HG02870 (cell line): ENCODE results near the gene PBOV1.
"Not testable (repeated sequence)": the region's sequence is repeated elsewhere in the genome, so short reads cannot be mapped to it uniquely, and the experiment has no call there.

Experiments used
- ATAC-seq: cut with Tn5 transposase; IDR thresholded peaks from one replicate; pipeline ENCODE4 v1.9.1; 2021; ENCODE audit warnings: mild to moderate bottlenecking, moderate library complexity; ENCODE audit not compliant: unreplicated experiment

PBOV1 gene

GRCh38 chr6:138238368-138238767 lies 20.1 kb upstream of the PBOV1 start:
- ATAC-seq: no peak

DNA sequence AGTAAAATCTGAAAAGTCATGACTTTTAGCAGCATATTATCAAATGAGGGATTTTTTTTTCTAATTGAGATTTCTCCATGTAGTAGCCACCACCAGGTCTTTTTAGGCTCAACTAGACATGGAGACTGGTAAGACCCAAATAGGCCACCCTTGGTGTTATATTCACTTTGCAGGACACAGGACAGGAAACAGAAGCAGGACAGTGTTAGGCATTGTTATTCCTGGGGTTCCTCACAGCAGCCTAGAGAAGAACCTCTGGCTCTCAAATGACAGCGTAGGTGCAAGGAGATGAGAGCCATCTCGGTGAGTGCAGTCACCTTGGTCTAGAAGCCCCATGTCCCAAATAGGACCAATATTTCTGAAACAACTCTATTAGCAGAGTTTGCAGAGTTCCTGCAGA lies 19.2 kb upstream of the PBOV1 start:
- ATAC-seq: no peak

GRCh38 chr6:138235693-138236092 lies 17.4 kb upstream of the PBOV1 start:
- no peak for ATAC-seq

GRCh38 chr6:138235205-138235604 lies 16.9 kb upstream of the PBOV1 start:
- ATAC-seq: no peak

GRCh38 chr6:138234363-138234762 lies 16.1 kb upstream of the PBOV1 start:
- ATAC-seq: no peak

DNA sequence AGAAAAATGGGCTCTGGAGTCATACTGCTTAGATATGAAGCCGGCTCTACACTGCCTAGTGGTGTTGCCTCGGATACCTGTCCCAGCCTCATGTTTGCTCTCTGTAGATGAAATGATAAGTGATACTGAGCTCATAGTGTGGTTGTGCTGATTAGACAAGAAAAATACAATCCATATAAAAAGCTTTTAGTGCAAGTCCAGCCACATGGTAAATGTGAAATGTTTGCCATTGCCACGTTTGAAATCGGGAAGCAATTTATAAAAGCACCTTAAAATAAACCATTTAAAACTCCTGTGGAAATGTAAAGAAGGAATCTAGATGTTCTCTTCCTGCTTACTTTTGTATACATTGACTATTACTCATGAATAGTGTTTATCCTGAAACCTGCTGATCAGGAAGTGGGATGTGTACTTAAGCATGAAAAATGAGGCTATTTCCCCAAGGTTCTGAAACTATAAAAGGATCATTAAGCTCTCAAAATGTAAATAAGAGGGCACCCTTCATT lies 13.1 kb upstream of the PBOV1 start:
- no peak for ATAC-seq

DNA sequence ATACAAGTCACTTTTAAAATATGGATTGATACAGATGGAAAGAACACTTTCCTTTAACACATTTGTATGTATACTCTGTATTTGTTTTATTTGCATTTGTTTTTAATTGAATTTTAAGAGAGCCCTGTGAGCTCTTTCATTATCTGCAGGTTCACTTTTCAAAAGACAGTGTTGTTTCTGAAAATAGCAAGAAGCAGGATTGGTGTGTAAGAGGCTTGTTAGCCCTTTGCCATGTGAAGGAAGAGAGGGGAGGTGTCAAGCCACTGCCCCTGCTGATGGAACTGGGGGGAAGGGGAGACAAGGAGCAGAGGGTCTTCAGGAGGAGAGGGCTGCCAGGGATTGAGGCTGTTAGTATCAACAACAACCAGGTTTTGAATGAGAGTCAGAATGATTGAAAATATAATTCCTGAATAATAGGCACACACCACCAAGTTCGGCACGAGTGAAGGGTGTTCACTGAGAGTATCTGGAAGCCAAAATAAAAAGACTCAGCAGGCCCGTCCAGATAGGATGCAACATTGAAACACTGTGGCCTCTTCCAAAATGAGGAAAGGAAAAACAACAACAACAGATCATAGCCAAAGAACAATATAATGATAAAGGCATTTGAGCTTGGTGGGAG lies 12.6 kb upstream of the PBOV1 start:
- ATAC-seq: no peak

GRCh38 chr6:138230221-138230620 lies 11.9 kb upstream of the PBOV1 start:
- no peak for ATAC-seq

- no peak for ATAC-seq
Observed at GRCh38 chr6:138229663-138230179, 11.4 kb upstream of the PBOV1 start.

- no peak for ATAC-seq
Observed at GRCh38 chr6:138229072-138229471, 10.8 kb upstream of the PBOV1 start.

DNA sequence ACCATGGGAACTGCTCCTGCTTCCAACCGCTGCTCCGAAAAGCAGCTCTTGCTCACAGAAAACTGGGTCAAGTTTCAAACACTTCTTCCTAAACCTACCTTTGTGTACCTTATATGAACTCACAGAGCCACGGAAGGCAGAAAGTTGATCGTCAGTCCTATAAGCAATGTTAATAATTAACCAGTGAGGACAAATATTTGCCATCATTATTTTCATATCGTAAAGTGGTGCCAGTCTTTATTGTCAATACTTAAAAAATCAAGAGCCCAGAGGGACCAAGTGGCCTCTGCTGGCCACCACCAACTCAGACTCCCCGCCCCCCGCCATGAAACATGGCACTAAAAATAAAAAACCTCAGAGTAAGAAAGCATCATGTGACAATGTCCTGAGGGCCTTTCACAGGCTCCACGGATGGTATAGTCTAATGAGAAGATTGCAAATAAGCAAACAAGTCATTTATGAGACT lies 9.1 kb upstream of the PBOV1 start:
- no peak for ATAC-seq

DNA sequence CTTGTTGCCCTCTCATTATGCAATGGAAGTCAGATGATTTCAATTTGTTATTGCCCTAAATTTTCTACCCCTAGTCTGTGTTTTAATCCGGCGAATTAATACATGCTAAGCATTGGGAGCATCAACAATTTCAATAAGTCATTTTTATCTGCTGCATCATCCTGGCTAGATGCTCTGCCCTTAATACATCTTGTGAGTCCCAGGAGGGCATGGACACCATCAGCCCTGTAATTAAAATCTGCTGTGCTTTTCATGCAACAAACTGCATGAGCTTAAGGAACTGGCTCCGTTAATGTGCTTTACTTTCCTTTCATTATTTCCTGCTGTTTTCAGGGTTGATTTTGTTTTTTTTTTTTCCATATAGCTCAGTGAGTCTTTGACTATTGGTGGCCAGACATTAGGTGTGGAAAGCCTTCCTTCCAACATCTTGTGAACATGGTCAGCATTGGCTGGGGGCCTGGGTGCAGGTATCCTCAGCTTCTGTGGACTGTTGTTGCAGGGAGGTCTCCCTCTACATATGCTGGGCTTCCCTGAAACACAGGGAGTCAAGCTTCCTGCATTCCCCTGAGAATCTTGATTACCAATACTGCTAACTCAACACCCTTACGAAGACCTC lies 8.5 kb upstream of the PBOV1 start:
- no peak for ATAC-seq

DNA sequence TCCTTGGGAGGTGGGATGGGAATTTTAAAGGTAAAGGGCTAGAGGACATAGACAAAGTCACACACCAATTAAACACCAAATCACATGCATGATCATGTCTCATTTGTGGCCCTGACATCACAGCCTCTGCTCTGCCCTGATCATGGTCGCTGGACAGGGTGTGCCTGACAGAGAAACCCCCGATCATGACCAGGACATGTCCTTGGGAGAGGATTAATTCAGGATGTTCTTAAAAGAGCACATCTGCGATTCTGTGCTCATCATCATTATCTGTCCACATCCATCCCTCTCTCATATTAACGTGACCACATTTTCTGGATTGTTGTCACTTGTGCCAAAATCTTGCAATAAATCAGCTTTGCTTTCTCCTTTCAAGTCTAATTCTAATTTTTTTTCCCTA lies 7.7 kb upstream of the PBOV1 start:
- ATAC-seq: no peak

DNA sequence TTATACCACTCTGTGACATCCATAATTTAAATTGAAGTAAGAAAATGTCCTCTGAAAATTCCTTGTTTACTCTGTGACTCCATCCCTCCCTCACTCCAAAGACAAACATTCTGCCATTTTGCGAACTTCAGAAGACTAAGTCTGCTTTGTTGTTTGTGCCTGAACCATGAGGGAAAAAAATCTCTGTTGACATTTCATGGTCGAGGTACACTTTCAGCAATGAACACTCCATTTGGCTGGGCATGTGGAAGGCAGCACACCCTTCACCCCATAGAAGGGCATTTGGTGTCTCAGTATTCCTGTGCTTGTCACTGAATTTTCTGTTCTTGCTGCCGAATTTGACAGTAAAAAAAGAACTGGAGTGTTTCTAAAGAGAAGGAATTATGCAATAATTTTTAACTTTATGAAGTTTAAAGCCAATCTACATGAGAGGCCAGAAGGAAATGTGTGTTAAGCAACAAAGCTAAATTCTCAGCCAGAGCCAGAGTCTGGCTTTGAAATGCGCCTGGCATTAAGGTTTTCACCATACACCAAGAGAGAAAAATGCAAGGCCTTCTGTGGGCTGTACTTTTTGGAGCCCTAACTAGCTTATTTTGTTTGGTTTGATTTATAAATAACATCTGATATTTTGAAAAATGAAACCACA lies 4.7 kb upstream of the PBOV1 start:
- ATAC-seq: no peak

DNA sequence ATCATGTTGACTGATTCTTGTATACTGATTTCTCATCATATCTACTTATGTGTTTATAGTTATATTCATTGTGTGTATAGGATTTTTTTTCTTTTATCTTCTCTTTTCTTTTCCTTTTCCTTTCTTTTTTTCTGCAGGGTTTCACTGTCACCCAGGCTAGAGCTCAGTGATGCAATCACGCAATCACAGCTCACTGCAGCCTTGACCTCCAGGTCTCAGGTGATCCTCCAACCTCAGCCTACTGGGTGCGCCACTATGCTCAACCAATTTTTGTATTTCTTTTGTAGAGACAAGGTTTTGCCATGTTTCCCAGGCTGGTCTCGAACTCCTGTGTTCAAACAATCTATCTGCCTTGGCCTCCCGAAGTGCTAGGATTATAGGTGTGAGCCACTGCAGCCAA lies 1.6 kb upstream of the PBOV1 start:
- no peak for ATAC-seq

- ATAC-seq: no peak
Observed at GRCh38 chr6:138219398-138219797, 1.1 kb upstream of the PBOV1 start.

DNA sequence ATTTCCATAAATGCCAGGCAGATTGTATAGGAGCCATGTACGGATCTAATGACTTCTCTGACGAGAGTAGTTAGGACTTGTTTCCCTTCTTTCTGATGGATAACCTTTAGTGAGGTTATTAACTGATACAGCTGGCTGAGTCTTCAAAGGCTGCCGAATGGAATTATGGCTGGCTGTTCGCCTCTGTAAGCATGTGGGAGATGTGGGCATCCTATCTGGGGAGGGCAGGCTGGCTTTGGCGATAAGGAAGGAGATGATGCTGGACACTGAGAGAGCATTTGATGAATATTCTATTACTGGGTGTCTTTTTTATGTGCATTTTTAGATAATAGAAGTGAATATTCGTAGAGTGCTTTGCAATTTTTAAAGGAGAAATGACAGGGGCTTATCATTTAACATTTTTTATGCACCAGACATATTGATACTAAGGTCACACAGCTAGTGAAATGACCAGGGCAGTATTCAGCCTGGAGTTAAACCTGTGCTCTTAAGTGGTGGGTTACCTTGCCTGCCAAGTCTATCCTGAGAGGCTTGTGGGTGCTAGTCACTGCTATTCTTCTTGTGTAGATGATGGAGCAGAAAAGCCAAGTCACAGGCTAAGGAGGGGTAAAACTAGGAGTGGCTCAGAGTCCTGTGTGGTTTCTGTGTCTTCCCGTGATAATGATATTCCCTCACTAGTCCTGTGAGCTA lies 3.1 kb downstream of the PBOV1 start:
- ATAC-seq: no peak

GRCh38 chr6:138212530-138212929 lies 5.8 kb downstream of the PBOV1 start:
- ATAC-seq: not testable (repeated sequence)

DNA sequence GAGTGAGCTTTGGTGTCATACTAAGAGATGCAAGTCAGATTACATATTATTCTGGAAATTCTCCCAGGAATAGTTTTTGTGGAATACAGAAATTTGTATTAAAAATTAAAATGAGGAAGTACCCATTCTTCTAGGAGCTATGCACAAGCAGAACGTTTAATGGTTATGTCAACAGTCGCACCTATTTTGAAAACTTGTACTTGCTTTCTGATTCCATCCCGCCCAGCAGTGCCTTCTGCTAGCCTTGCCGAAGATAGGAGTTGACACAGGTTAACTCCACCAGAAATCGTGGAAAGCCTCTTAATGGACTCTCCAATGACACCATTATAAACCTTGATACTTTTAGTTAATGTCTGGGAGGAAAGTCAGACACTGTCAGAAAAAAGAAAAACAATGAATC lies 6.7 kb downstream of the PBOV1 start:
- ATAC-seq: no peak

GRCh38 chr6:138211048-138211581 lies 7.2 kb downstream of the PBOV1 start:
- no peak for ATAC-seq

DNA sequence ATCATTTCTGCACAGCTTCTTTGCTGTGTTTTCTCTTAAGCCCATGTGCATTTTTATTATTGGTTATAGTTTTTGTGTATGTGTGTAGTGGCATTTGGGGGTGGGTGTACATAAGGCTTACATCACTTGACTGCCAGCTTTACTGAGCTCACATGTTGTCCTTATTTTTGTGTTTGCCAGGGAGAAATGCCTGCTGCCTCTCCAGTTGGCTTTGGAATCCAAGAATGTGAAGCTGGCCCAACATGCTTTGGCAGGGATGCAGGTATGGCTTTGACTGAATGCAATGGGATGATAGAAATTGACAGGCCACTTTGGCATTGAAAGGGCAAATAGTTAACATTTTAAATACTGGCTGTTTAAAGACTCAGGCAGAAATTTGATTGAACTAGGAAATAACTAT lies 11.4 kb downstream of the PBOV1 start:
- no peak for ATAC-seq
